Stimulated activated naive CD4-positive, alpha-beta T cell (primary cell): ENCODE results near the gene DOK3.
"Not testable (repeated sequence)": the region's sequence is repeated elsewhere in the genome, so short reads cannot be mapped to it uniquely, and the experiment has no call there.

Experiments used
- DNase-seq, 6 experiments: peaks; one replicate each; lab custom pipeline; 2025; lab: John Stamatoyannopoulos, UW

The DOK3 gene

GRCh38 chr5:177535125-177535524 lies 25.5 kb upstream of the DOK3 start:
- no peak for DNase-seq

- not testable (repeated sequence) for DNase-seq
Observed at GRCh38 chr5:177534433-177534832, 24.8 kb upstream of the DOK3 start.

DNA sequence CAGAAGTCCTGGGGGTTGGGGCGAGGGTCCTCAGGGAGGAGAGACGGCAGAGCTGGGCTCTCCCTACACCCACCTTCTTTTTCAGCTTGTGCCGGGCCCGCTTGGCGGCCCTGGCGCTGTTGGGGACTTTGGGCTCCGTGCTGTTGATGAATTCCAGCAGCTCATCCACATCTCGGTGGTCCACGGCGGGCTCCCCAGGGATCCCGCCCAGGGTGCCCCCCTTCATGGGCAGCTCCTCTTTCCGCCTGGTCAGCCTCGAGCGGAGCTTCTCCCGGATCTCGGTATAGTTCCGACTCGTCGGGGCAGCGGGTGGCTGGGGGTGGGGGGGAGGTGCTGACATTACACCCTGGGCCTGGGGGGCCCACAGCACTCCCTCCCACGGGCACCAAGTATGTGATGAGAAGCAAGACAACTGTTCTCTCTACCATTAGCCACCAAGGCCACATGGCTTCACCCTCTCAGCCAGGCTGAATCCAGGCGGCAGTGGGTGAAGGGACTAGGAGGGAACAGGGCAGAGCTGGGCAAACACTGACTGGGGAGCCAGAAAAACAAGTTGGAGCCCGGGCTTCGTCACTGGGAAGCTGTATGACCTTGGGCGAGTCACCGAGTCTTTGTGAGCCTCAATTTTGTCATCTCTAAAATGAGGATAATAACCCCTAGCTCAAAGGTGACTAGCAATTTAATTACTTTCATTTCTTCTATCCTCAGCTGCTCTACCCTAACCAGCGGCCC lies 21.7 kb upstream of the DOK3 start:
- DNase-seq: no peak

DNA sequence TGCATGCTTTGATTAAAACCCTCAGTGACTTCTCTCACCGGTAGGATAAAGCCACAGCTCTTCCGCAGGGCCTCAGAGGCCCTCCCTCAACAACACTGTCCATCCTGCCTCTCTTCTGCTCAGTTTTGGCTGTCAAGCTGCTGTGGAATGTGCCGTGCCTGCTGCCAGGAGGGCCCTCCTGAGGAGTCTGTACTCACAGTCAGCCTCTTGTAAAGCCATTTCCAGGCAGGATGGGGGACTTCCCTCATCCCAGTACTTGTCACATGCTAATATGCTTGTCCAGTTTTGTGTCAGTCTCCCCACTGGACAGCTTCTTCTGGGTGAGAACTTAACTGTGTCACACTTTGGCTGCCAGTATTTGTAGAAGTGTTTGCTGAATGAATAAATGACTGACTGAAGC lies 21.0 kb upstream of the DOK3 start:
- DNase-seq: no peak

DNA sequence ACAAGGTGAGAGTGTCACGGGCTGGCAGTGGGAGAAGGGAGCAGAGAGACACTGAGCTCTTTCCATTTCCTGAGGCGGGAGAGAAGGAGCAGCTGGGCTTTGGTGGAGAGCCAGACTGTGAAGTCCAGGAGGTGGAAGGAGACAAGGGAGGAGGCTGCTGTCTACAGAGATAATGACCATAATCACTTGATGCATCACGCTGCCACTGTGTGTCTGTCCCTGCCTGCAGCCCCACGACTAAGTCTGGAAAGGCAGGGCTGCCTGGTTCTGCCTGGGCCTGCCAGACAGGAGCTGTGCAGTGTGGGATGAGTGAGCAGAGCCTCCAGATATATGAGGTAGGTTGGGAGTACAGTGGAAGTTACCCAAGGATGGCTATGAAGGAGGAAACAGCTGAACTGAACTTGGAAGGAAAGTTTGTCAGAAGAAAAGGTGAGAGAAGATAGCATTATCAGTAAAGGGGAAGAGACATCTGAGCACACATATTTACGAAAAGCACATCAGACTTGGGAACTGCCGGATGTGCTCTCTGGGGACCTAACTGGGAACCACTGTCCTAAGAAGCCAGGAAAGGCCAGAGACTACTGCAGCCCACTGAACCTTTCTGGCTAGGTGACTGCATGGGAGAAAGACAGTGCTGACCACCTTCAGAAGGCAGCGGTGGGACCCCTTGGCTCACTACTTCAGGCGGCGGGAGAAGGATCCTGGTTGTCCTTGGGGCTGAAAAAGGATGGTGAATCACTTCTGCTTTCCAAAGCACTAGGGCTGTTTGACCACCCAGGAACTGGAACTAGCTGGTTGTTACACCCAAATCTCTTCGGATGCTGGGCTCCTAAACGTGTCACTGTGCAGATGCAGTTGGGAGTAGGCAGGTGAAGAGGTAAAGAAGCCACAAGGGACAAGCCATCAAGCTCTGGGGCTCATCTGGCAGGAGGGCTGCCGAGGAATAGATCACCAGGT lies 19.9 kb upstream of the DOK3 start:
- DNase-seq: no peak

GRCh38 chr5:177528631-177529030 lies 19.0 kb upstream of the DOK3 start:
- no peak for DNase-seq

DNA sequence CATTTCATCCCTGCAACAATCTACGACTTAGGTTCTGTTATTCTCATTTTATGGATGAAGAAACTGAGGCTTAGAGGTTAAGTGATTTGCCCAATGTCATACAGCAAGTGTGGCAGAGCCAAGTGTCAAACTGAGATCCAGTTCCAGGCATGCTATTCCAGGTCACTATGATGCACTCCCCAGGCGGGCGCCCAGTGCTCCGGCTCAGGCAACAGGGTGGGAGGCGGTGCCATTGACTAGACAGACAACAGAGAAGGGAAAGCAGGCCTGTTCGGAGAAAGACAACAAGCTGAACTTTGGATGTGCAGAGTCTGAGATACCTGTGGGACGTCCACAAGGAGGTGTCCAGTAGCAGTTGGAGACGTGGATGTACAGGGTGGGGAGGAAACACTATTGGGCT lies 18.0 kb upstream of the DOK3 start:
- DNase-seq: no peak

DNA sequence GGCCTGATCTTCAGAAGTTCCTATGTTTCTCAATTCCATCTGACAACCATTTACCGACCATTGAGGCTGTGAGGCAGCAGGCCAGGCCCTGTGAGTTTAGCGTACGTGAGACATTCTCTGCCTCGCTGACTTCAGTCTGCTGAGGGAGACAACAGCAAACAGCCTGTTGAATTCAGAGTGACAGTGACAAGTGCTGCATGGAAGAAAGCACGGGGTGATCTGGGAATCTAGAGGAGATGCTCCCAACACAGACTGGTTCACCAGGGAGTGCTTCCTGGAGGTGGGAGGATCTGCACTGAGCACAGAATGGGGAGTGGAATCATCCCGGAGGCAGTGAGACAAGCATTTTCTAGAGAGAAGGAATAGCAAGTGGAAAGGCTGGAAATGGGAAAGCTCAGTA lies 17.2 kb upstream of the DOK3 start:
- DNase-seq: no peak

GRCh38 chr5:177526191-177526590 lies 16.6 kb upstream of the DOK3 start:
- DNase-seq: no peak

GRCh38 chr5:177524941-177525655 lies 15.5 kb upstream of the DOK3 start:
- no peak for DNase-seq

DNA sequence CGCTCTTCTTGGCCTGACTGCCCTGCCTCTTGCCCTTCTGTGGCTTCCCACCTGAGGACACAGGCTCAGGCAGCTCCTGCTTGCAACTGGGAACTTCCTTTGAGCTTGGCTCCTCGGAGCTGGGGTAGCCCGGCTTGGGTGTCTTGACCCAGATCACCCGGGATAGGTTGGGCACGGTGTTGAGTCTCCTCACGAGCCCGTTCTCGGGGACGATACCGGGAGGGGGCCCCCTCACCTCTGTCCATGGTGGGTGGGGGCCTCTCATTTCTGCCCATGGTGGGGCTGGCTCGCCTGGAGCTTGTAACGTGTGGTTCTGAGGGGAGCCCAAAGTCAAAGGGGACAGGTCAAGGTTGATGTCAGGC lies 14.9 kb upstream of the DOK3 start:
- DNase-seq: no peak

DNA sequence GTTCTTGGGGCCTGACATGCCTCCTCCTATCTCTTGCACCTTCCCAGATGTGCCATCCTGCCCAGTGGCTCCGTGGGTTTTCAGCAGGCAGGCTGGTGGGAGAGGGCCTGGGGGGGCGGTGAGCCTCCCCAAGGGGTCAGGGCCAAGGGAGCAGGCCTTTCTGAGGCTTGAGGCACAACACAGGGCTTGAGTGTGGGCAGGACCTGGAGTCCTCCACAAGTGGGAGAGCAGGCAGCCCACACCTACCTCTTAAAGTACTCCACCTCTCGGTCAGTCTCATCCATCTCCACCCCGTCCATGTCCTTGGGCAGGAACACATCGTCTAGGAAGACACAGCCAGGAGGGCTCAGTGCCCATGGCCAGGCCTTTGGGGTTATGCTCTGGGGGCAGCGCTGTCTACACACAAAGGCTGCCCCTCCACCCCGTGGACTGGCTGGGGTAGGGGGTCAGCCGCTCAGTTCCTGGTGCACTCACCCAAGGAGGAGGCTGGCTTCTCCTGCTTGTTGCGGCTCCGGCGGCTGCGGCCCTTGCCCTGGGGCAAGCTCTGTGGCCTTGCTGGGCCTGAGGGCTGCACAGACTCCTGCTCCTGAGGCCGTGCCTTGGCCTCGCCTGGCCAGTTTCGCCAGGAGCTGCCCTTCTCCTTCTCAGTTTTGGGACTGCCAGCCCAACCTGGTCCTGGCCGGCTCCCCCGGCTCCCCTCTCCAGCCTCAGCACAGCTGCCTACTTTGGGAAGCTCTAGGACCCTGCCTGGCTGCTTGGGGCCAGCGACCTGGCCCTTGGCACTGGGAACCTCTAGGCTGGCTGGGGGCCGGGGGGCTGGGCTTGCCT lies 14.3 kb upstream of the DOK3 start:
- DNase-seq: no peak

- DNase-seq: no peak
Observed at GRCh38 chr5:177520916-177521513, 11.4 kb upstream of the DOK3 start.

GRCh38 chr5:177520271-177520670 lies 10.6 kb upstream of the DOK3 start:
- DNase-seq: no peak

DNA sequence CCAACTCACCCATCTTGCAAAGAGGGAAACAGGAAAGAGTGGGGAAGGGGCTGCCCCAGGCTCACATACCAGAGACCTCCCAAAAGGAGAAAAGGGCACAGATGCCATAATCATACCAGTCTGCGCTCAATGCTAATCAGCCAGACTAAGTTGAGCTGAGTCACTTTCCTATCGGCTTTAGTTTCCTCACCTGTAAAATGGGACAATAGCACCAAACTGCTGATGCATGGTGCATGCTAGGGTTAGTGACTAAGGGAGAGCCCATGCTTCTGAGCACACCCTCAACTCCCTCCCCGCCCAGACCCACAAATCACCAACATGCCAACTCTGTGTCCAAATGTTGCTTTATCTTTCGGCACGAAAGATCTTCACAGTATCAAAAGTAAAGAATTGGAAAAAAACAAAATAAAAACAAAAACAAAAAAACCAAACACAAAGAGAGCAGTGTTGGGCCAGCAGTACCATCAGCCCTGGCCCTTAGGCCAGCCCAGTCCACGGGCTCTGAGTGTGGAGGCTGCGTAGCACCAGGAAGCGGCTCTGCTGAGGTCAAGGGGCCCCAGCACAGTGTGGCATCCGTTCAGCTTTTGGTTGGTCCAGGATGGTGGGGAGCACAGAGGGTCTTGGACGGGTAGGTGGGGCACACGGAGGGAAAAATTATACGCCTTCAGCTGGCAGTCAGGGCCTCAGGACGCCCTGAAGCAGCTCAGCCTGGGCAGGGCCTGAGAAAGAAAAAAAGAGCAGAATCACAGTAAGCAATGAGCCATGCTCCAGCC lies 10.0 kb upstream of the DOK3 start:
- no peak for DNase-seq

- DNase-seq: peak; percentile 88 to 95 (median 94)
Observed at GRCh38 chr5:177516601-177517568, 7.3 kb upstream of the DOK3 start, which contains the start of gene DDX41. Gene DDX41 (minus strand): TSS chr5:177516961. CDS start chr5:177516945, 16 bp downstream.

DNA sequence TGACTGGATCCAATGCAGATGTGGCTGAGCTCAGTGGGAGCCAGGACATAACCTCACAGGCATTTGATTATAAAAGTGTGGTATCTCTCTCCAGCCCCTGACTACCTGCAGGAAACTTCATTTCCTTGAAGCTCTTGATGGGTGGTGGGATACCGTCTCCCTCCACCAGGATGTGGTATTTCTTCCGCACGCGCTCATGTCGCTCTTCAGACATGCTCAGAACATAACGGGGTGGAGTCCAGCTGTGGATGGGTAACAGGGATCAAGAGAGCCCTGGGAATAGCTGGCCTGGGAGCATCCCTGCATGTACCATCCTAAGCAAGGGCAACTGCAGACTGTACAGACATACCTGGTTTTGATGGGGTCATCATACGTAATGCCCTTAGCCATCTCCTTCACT lies 6.0 kb upstream of the DOK3 start:
- no peak for DNase-seq

GRCh38 chr5:177514541-177514940 lies 4.9 kb upstream of the DOK3 start:
- DNase-seq: no peak

- no peak for DNase-seq
Observed at GRCh38 chr5:177513500-177513899, 3.9 kb upstream of the DOK3 start.
